HL-60 (cell line): ENCODE results near the gene PTPRU.

Experiments used
- DNase-seq, 2 experiments: peaks; one replicate each; pipeline ENCODE4 v3.0.0-alpha.2; 2010 to 2020; ENCODE audit warnings: low read depth in 1 of 2, low spot score in 1 of 2
- H3K27ac ChIP-seq: fragments of 250-450 bp; sonication (Bioruptor Pico); replicated peaks from 2 replicates; pipeline ENCODE4 v1.5.1; 2020; ENCODE audit warnings: mild to moderate bottlenecking, moderate library complexity
- H3K27me3 ChIP-seq: fragments of 250-450 bp; sonication (Bioruptor Pico); 2 replicates; pipeline ENCODE4 v1.5.1; 2021; ENCODE audit warnings: mild to moderate bottlenecking, moderate library complexity; ENCODE audit not compliant: insufficient read depth, poor library complexity, severe bottlenecking
- H3K4me3 ChIP-seq: replicated peaks from 2 replicates; pipeline ENCODE4 v1.5.1; 2011; ENCODE audit warnings: mild to moderate bottlenecking, control low read depth, low read length; ENCODE audit not compliant: insufficient read depth
- GABPA ChIP-seq: IDR thresholded peaks from 2 replicates; pipeline ENCODE4 v1.6.1; 2012; ENCODE audit warnings: low read depth
- POLR2AphosphoS5 ChIP-seq: IDR thresholded peaks from 2 replicates; pipeline ENCODE4 v1.6.1; 2012; ENCODE audit warnings: low read depth
- SPI1 ChIP-seq: IDR thresholded peaks from 2 replicates; pipeline ENCODE4 v1.6.1; 2012; ENCODE audit warnings: low read depth, mild to moderate bottlenecking, borderline replicate concordance
- TF ChIP-seq, protein P1 (sequence below): IDR thresholded peaks from one replicate; pipeline ENCODE4 v1.5.1; 2011; ENCODE audit warnings: low read length, control low read depth, inconsistent platforms; ENCODE audit not compliant: insufficient read depth
- TF ChIP-seq, protein P2 (sequence below): IDR thresholded peaks from 2 replicates; pipeline ENCODE4 v1.6.1; 2012; ENCODE audit warnings: low read depth; ENCODE audit not compliant: insufficient replicate concordance

The PTPRU gene

DNA sequence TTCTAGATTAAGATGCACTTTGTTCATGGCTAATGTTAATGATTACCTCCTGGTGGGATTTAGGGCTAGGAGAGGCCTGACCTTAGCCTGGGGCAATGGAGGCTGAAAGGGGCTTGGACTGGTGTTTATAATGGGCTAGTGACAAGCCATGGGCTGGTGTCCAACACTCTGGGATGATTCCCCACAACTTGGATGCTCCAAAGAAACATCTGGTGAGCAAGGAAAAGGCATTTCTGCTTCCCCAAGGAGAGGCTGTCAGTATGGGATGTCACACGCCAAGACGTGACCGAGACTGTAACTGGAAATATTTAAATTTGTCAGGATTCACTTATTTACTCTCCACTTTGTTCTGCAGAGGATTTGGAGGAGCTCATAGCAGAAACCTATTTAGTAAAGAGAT lies 45.2 kb downstream of the PTPRU start:
- no peaks in the 10 kb centered on the region for H3K27me3 ChIP-seq
- TF ChIP-seq SPI1 (no peak), POLR2AphosphoS5 (no peak)
- TF ChIP-seq, protein P1, sequence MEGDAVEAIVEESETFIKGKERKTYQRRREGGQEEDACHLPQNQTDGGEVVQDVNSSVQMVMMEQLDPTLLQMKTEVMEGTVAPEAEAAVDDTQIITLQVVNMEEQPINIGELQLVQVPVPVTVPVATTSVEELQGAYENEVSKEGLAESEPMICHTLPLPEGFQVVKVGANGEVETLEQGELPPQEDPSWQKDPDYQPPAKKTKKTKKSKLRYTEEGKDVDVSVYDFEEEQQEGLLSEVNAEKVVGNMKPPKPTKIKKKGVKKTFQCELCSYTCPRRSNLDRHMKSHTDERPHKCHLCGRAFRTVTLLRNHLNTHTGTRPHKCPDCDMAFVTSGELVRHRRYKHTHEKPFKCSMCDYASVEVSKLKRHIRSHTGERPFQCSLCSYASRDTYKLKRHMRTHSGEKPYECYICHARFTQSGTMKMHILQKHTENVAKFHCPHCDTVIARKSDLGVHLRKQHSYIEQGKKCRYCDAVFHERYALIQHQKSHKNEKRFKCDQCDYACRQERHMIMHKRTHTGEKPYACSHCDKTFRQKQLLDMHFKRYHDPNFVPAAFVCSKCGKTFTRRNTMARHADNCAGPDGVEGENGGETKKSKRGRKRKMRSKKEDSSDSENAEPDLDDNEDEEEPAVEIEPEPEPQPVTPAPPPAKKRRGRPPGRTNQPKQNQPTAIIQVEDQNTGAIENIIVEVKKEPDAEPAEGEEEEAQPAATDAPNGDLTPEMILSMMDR, result no peak
- TF ChIP-seq, protein P2, sequence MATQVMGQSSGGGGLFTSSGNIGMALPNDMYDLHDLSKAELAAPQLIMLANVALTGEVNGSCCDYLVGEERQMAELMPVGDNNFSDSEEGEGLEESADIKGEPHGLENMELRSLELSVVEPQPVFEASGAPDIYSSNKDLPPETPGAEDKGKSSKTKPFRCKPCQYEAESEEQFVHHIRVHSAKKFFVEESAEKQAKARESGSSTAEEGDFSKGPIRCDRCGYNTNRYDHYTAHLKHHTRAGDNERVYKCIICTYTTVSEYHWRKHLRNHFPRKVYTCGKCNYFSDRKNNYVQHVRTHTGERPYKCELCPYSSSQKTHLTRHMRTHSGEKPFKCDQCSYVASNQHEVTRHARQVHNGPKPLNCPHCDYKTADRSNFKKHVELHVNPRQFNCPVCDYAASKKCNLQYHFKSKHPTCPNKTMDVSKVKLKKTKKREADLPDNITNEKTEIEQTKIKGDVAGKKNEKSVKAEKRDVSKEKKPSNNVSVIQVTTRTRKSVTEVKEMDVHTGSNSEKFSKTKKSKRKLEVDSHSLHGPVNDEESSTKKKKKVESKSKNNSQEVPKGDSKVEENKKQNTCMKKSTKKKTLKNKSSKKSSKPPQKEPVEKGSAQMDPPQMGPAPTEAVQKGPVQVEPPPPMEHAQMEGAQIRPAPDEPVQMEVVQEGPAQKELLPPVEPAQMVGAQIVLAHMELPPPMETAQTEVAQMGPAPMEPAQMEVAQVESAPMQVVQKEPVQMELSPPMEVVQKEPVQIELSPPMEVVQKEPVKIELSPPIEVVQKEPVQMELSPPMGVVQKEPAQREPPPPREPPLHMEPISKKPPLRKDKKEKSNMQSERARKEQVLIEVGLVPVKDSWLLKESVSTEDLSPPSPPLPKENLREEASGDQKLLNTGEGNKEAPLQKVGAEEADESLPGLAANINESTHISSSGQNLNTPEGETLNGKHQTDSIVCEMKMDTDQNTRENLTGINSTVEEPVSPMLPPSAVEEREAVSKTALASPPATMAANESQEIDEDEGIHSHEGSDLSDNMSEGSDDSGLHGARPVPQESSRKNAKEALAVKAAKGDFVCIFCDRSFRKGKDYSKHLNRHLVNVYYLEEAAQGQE, result no peak
- no peak overlapping the region for H3K4me3 ChIP-seq
- no peak overlapping the region for H3K27ac ChIP-seq
- no peak for DNase-seq

DNA sequence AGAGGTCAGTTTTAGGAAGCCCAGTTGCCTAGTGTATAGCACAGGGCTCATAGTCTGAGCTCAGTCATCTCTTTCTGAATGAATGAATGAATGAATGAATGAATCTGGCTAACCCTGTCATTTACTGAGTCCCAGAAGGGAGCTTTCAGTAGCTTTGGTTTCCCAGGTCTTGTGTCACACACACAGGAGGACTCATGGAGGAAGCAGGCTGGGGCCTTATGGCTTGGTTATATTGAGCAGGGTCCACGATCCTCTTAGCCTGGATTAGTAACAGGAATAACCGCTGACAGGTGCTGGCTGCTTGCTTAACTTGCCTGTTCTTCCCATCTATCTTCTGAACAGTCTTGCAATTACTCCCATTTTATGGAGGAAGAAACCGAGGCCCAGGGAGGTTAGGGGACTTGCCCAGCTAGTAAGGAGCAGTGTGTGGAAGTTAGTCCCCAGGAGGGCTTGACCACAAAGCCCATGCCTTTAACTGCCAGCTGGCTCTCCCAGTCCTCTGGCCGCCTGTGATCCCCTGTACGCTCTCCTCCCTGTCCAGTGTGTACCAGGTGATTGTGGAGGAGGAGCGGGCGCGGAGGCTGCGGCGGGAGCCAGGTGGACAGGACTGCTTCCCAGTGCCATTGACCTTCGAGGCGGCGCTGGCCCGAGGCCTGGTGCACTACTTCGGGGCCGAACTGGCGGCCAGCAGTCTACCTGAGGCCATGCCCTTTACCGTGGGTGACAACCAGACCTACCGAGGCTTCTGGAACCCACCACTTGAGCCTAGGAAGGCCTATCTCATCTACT lies 46.0 kb downstream of the PTPRU start:
- no peak overlapping the region for H3K27ac ChIP-seq
- H3K4me3 ChIP-seq, result no peak overlapping the region
- TF ChIP-seq SPI1 (no peak), GABPA (no peak), POLR2AphosphoS5 (no peak)
- TF ChIP-seq, protein P2, result no peak
- TF ChIP-seq, protein P1, result no peak
- no peak for DNase-seq
- H3K27me3 ChIP-seq, result no peaks in the 10 kb centered on the region

DNA sequence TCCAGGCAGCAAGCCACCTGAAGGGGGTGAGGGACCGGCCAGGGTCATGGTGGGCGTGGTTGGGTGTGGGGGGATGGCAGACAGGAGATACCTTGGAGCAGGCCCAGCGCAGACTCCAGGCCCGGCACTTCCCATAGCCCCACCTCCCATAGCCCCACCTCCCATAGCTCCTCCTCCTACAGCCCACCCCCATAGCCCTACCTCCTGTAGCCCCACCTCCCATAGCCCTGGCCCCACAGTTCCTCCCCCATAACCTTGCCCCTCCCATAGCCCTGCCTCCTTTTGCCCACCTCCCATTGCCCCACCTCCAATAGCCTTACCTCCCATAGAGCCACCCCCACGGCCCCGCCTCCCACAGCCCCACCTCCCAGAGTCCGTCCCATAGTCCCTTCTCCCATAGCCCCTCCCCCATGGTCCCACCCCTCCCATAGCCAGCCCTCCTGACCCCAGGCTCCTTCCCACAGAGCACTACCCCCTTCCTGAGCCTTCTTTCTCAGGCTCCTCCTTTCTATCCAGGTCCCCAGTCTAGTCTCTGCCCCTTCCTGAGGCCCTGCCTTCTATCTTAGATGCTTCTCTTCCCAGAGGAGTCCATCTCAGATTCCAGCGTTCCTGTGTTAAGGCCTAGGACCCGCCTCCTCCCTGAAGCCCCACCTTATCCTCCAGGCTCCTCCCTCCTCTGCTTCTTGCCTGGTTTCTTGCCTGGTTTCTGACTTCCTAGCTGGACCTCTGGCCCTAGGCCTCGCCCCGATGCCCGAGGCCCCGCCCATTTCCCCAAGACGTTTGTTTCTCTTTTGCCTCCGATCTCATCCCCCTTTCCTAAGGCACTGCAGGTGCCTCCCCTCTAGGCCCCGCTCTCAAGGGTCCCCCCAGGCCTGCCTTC lies 46.8 kb downstream of the PTPRU start:
- TF ChIP-seq GABPA, result no peak
- no peak for TF ChIP-seq POLR2AphosphoS5
- TF ChIP-seq, protein P1, result no peak
- TF ChIP-seq, protein P2, result no peak
- no peak for TF ChIP-seq SPI1
- Histone ChIP-seq H3K27me3 (no peaks in the 10 kb centered on the region), H3K4me3 (no peak overlapping the region), H3K27ac (no peak overlapping the region)
- no peak for DNase-seq
